Ovary (tissue), 9 donors: ENCODE results near the gene PEX7. TPM values are rescaled to one million over a fixed set of nuclear protein-coding genes. Genes with fewer than 3 reads are reported as not detected.

ENCODE experiments used
- DNase-seq, 5 donors: peaks; one replicate each; pipeline ENCODE4 v3.0.0-alpha.2; 2019 to 2020
- H3K27ac ChIP-seq, 2 donors: fragments of 200-600 bp; one replicate each; pipeline versions ENCODE4 v1.5.1 to v1.8.0; 2019 to 2022
- H3K27me3 ChIP-seq: fragments of 200-600 bp; one replicate; pipeline ENCODE4 v1.8.0; 2022
- H3K36me3 ChIP-seq: fragments of 200-600 bp; sonication (generic); one replicate; pipeline ENCODE4 v1.5.1; 2019
- H3K4me1 ChIP-seq: one replicate; pipeline ENCODE4 v1.8.1; 2013; ENCODE audit warnings: mild to moderate bottlenecking, moderate library complexity; ENCODE audit not compliant: insufficient read depth
- H3K4me3 ChIP-seq: fragments of 200-600 bp; sonication (generic); one replicate; pipeline ENCODE4 v1.5.1; 2017
- H3K9me3 ChIP-seq, 2 donors: fragments of 200-600 bp in 1 of 2; sonication (generic) in 1 of 2; one replicate each; pipeline versions ENCODE4 v1.5.1 to v1.8.1; 2013 to 2019; ENCODE audit warnings: mild to moderate bottlenecking in 1 of 2, moderate library complexity in 1 of 2
- EP300 ChIP-seq: sonication (generic); formaldehyde crosslinking; IDR thresholded peaks from one replicate; pipeline ENCODE4 v1.6.1; 2017; ENCODE audit warnings: antibody characterized with exemption
- POLR2A ChIP-seq: fragments of 450-650 bp; IDR thresholded peaks from one replicate; pipeline ENCODE4 v1.6.1; 2017; ENCODE audit warnings: antibody characterized with exemption, mild to moderate bottlenecking, moderate library complexity
- WGBS, 3 donors: extraction: QIAGEN DNeasy Blood & Tissue Kit in 1 of 3; methylation state at CpG; one replicate each; pipeline versions ENCODE4 v1.1.5 to v1.1.7; 2013 to 2017; 5-methylcytosine and 5-hydroxymethylcytosine counted together
- intact Hi-C, 4 donors: fragments of 100-400 bp; cut with DNase I; formaldehyde crosslinking; loops; one replicate each; pipeline versions ENCODE4 v1.11.0 to v1.15.1; 2022 to 2023
- polyA plus RNA-seq, 2 donors: library from polyadenylated mRNA; stranded (reverse); fragments of 200-250 nt in 1 of 2; fragments of 350-450 nt in 1 of 2; fragmentation: Illumina TruSeq in 1 of 2; extraction: RNeasy Lipid Tissue Mini Kit (QIAGEN cat#74804) in 1 of 2; gene quantifications; one replicate each; pipeline ENCODE4 v1.2.3, GENCODE V29; 2013 to 2014
- total RNA-seq, 7 donors: library from RNA; depleted of rRNA in 2 of 7; stranded (reverse); fragments of >200 nt in 2 of 7; fragmentation: NEBNext Ultra II Directional in 3 of 7; extraction: Animal tissue kit (Norgen Biotek cat#: 25700) in 3 of 7; gene quantifications; one replicate each; pipeline versions ENCODE4 v1.1.0 to v1.2.4, GENCODE V29; 2016 to 2023
- TF ChIP-seq, protein P1 (sequence below), 3 donors: fragments of 450-650 bp in 2 of 3; fragments of 200-600 bp in 1 of 3; IDR thresholded peaks; one replicate each; pipeline versions ENCODE4 v1.5.1 to v1.8.0; 2016 to 2022; ENCODE audit warnings: antibody characterized with exemption in 3 of 3, mild to moderate bottlenecking in 1 of 3
- donor health status: DM: no; HTN: no; CAD: no; lungs with moderate emphysema.
- donor health status: DM: no; HTN: no; CAD: no.
- donor health status: Bipolar disorder and iron deficiency.
- donor health status: DM: yes; HTN: yes; CAD: no.
- donor health status: DM: no; HTN: no; CAD: no.
- donor health status: DM: yes; HTN: yes; CAD: no.

PEX7 gene
- total and polyA plus RNA-seq, 9 donors: 5.7 to 13.8 (median 7.2) TPM

DNA sequence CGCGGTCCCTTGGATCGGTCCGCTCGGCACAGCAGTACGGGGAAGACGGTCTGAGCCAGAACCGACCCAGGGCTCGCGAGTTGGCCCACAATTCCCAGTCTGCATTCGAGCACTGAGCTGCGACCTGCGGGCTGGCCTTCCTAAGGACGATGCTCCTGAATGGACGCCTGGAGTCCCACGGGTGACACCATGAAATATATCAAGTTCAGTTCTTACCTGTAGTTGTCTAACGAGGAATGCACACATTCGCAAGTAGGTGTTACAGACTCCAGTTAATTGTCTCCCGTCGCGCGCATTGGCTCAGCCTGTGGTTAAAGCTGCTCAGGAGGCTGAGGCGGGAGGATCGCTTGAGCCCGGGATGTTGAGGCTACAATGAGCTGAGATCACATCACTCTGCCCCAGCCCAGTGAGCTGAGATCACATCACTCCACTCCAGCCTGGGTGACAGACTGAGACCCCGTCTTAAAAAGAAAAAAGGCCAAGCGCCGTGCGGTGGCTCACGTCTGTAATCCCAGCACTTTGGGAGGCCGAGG, 802 bp downstream of the PEX7 start:
- Histone ChIP-seq H3K9me3 (no peaks in the 10 kb centered on the region), H3K4me1 (no peaks in the 10 kb centered on the region), H3K27me3 (no peaks in the 10 kb centered on the region), H3K27ac (peak overlapping the region; percentile 78 to 90), H3K4me3 (peak overlapping the region; percentile 79), H3K36me3 (no peaks in the 10 kb centered on the region)
- no peak for TF ChIP-seq EP300
- TF ChIP-seq, protein P1, sequence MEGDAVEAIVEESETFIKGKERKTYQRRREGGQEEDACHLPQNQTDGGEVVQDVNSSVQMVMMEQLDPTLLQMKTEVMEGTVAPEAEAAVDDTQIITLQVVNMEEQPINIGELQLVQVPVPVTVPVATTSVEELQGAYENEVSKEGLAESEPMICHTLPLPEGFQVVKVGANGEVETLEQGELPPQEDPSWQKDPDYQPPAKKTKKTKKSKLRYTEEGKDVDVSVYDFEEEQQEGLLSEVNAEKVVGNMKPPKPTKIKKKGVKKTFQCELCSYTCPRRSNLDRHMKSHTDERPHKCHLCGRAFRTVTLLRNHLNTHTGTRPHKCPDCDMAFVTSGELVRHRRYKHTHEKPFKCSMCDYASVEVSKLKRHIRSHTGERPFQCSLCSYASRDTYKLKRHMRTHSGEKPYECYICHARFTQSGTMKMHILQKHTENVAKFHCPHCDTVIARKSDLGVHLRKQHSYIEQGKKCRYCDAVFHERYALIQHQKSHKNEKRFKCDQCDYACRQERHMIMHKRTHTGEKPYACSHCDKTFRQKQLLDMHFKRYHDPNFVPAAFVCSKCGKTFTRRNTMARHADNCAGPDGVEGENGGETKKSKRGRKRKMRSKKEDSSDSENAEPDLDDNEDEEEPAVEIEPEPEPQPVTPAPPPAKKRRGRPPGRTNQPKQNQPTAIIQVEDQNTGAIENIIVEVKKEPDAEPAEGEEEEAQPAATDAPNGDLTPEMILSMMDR (IDR thresholded peaks at IDR 0.05): no peak
- TF ChIP-seq POLR2A: no peak
- intact Hi-C loops: no loop called here
- DNase-seq: peak in 4 of 5 donors; percentile 27 to 46 (median 36)
- WGBS, 3 donors: 44 to 50% (median 48%) methylated on average over 31 of the region's 31 CpGs

DNA sequence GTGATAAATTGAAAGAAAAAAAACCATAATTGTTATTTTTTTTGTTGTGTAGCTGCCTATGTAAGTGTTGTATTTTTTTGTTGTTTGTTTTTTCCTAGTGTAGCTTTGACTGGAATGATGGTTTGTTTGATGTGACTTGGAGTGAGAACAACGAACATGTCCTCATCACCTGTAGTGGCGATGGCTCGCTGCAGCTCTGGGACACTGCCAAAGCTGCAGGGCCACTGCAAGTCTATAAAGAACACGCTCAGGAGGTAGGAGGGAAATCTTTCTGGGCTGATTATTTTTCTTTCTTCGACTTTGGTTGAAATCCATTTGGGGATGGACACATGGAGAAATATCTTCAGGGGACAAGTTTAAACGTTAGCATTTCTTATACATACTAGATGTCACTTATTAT, 3.8 kb downstream of the PEX7 start:
- intact Hi-C loops: no loop called here
- no peak for TF ChIP-seq POLR2A
- TF ChIP-seq EP300: no peak
- TF ChIP-seq, protein P1 (IDR thresholded peaks at IDR 0.05): no peak
- WGBS, 3 donors: 85 to 94% (median 91%) methylated on average over 6 of the region's 6 CpGs

DNA sequence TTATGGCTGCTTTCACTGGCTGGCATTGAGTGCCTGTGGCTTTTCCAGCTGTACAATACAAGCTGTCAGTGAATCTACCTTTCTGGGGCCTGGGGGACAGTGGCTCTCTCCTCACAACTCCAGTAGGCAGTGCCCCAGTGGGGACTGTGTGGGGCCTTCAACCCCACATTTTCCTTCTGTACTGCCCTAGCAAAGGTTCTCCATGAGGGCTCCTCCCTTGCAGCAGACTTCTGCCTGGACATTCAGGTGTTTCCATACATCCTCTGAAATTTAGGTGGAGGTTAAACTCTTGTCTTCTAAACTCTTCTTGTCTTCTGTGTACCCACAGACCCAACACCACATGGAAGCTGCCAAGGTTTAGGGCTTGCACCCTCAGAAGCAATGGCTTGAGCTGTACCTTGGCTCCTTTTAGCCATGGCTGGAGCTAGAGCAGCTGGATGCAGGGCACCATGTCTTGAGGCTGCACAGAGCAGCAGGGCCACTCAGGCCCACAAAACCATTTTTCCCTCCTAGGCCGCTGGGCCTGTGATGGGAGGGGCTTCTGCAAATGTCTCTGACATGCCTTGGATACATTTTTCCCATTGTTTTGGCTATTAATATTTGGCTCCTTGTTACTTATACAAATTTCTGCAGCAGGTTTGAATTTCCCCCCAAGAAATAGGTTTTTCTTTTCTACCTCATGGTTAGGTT, 9.6 kb downstream of the PEX7 start:
- H3K27ac ChIP-seq: no peak overlapping the region
- WGBS, 3 donors: 98 to 100% (median 100%) methylated on average over 1 of the region's 1 CpG

More for the DNA sequence above, 3.8 kb downstream of the PEX7 start:
- no peak for DNase-seq
- no peaks in the 10 kb centered on the region for H3K9me3 ChIP-seq
- no peak overlapping the region for H3K27ac ChIP-seq
- no peaks in the 10 kb centered on the region for H3K36me3 ChIP-seq
- no peak overlapping the region for H3K4me3 ChIP-seq
- no peaks in the 10 kb centered on the region for H3K27me3 ChIP-seq
- no peaks in the 10 kb centered on the region for H3K4me1 ChIP-seq

DNA sequence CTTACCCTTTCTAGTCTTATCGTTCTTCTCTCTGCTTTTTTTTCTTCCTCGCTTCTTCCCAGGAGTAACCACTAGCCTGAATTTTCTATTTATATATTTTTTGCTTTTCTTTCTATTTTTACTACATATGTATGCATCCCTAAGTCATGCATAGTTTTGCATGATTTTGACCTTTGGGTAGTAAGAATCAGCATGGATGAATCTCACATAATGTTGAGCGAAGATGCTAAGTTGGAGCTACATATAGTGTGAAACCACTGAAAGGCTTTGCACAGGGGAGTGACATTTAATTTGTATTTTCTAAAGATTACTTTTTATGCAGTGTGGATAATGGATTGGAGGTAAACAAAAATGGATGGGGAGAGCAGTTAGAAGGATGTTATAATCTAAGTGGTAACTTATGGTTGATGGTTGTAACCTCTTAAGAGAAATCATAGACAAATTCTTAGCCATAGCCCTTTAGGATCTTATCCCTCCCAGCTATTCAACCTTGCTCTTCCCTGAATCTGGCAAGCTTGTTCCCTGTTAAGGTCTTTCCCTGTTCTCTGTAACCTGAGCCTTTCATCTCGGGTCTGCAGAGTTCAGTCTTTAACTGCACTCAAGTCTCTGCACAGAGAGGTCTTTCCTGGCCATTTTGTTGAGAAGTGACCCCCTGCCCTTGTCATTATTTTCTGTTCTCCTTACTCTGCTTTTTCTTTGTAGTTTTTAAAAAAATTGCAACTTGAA, 18.0 kb downstream of the PEX7 start:
- Histone ChIP-seq H3K4me1 (peaks cover 3% of the 10 kb centered on the region), H3K9me3 (no peaks in the 10 kb centered on the region), H3K27me3 (no peaks in the 10 kb centered on the region), H3K36me3 (no peaks in the 10 kb centered on the region), H3K4me3 (no peak overlapping the region), H3K27ac (no peak overlapping the region)
- no peak for DNase-seq
- intact Hi-C loops: no loop called here
- TF ChIP-seq, protein P1 (IDR thresholded peaks at IDR 0.05): no peak
- no peak for TF ChIP-seq EP300
- TF ChIP-seq POLR2A: no peak
- 77 to 80% (median 78%) methylated on average over 4 of the region's 4 CpGs for WGBS, 3 donors

More for the DNA sequence above, 9.6 kb downstream of the PEX7 start:
- Histone ChIP-seq H3K36me3 (no peaks in the 10 kb centered on the region), H3K9me3 (no peaks in the 10 kb centered on the region), H3K4me3 (no peak overlapping the region), H3K4me1 (no peaks in the 10 kb centered on the region), H3K27me3 (no peaks in the 10 kb centered on the region)
- TF ChIP-seq, protein P1 (IDR thresholded peaks at IDR 0.05): no peak
- TF ChIP-seq EP300: no peak
- no peak for TF ChIP-seq POLR2A
- DNase-seq: no peak
- intact Hi-C loops: no loop called here
